CD4-positive, alpha-beta T cell treated with Interleukin-17A for 1 hour (primary cell): ENCODE measurements around the gene NPHP4.

ENCODE experiments used
- DNase-seq: peaks from one replicate; pipeline ENCODE4 v3.0.0-alpha.2; 2020

Gene NPHP4

GRCh38 chr1:5842679-5843078 is 149.5 kb downstream of the NPHP4 start:
- no peak for DNase-seq

- no peak for DNase-seq
Observed at GRCh38 chr1:5840551-5841001, 151.6 kb downstream of the NPHP4 start.

- no peak for DNase-seq
Observed at GRCh38 chr1:5839881-5840550, 152.2 kb downstream of the NPHP4 start.

GRCh38 chr1:5839161-5839880 is 152.9 kb downstream of the NPHP4 start:
- no peak for DNase-seq

- no peak for DNase-seq
Observed at GRCh38 chr1:5837976-5838653, 154.1 kb downstream of the NPHP4 start.

- DNase-seq = no peak
Observed at GRCh38 chr1:5836776-5837440, 155.3 kb downstream of the NPHP4 start.

- DNase-seq = no peak
Observed at GRCh38 chr1:5835179-5835562, 157.1 kb downstream of the NPHP4 start.

- no peak for DNase-seq
Observed at GRCh38 chr1:5834477-5835178, 157.6 kb downstream of the NPHP4 start.

GRCh38 chr1:5833911-5834310 is 158.3 kb downstream of the NPHP4 start:
- no peak for DNase-seq

GRCh38 chr1:5832916-5833895 is 159.0 kb downstream of the NPHP4 start:
- no peak for DNase-seq

- DNase-seq = no peak
Observed at GRCh38 chr1:5831600-5832335, 160.5 kb downstream of the NPHP4 start.

GRCh38 chr1:5830771-5831599 is 161.2 kb downstream of the NPHP4 start:
- DNase-seq = no peak

GRCh38 chr1:5829414-5829813 is 162.8 kb downstream of the NPHP4 start:
- DNase-seq = no peak

GRCh38 chr1:5828308-5828935 is 163.8 kb downstream of the NPHP4 start:
- no peak for DNase-seq

GRCh38 chr1:5827516-5827915 is 164.7 kb downstream of the NPHP4 start:
- no peak for DNase-seq

- no peak for DNase-seq
Observed at GRCh38 chr1:5826601-5827000, 165.6 kb downstream of the NPHP4 start.

GRCh38 chr1:5822726-5823125 is 169.5 kb downstream of the NPHP4 start:
- DNase-seq = no peak

- DNase-seq = no peak
Observed at GRCh38 chr1:5822266-5822665, 170.0 kb downstream of the NPHP4 start.

- DNase-seq = no peak
Observed at GRCh38 chr1:5821540-5822176, 170.6 kb downstream of the NPHP4 start.
